Measurements from ENCODE around the gene TTPAL. TPM values are rescaled to one million over a fixed set of nuclear protein-coding genes. Genes with fewer than 3 reads are reported as not detected.

TTPAL gene
- total and polyA plus RNA-seq, 9 of the 15 experiments (the other 6 are each of a cell fraction or from before 2014, with no cell fraction given) = 1.1 to 7.0 (median 2.6) TPM

DNA sequence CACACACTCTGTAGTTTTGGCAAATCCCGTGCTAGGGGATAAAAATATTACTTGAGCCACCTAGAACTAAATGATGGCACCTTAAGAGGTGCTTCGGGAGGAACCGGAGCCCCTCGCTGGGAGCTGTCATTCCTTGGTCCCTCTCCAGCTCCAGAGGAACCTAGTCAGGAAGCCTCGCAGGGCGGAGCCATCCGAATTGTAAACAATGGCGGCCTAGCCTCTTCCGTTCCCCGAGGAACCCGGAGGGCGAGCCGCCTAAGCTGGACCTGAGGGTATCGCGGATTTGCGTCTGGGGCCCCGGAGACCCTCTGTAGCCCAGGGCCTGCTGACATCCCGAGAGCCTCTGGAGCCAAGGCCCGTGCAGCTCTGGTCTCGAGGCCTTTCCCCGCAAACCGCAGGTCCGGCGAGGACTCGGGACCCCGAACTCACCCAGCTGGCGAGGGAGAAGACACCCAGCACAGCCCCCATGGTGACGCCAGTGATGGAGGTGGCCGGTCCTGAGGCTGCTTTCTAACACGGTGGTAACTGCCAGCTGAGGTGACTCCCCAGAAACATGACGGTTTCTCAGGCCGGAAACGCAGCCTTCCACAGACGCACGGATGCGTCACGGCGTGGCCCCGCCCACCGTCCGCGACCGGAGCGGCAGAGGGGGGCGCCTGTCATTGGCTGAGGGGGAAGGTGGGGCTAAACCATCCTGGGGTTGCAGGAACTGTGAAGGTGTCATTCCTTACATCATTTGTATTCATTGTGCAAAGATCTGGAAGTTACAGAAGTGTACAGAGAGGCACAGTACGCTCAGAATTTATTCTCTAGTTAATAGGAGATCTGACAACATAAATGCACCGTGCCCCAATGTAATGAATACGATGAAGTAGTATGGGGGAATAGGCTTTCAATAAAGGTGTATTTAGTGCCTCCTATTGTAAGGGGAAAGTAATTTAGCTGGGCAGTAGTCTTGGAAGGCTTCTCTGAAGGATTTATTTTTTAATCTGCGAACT, 46.1 kb downstream of the TTPAL start, which contains the start of gene SERINC3 (continued):
- TF ChIP-seq SIRT6 (IDR thresholded peaks at IDR 0.05; ENCODE audit: low read depth, low read length) (no peak), ZNF778 (CRISPR knock-in tag; IDR thresholded peaks at IDR 0.05) (no peak), CXXC5 (CRISPR knock-in tag; IDR thresholded peaks at IDR 0.05) (peak; percentile 83), ZNF655 (CRISPR knock-in tag; IDR thresholded peaks at IDR 0.05) (no peak), ZNF764 (CRISPR knock-in tag; IDR thresholded peaks at IDR 0.05; ENCODE audit: low read depth) (0 out of 2 replicates have a peak, but pooled peaks have one; percentile 18), KAT7 (CRISPR knock-in tag; IDR thresholded peaks at IDR 0.05; ENCODE audit: borderline replicate concordance) (peak; percentile 8; the same call in 1 of the 2 replicates), NR4A1 (CRISPR knock-in tag; IDR thresholded peaks at IDR 0.05) (no peak), NR4A1 (tag; IDR thresholded peaks at IDR 0.05) (no peak), POLR2H (tag; IDR thresholded peaks at IDR 0.05; ENCODE audit: low read depth) (peak; percentile 67), OTX1 (CRISPR knock-in tag; IDR thresholded peaks at IDR 0.05) (no peak), NFIC (IDR thresholded peaks at IDR 0.05) (0 out of 2 replicates have a peak, but pooled peaks have one; percentile 30), ARID1B (IDR thresholded peaks at IDR 0.05) (no peak; the same call in 1 of the 2 replicates), NFYB (IDR thresholded peaks at IDR 0.05; ENCODE audit: extremely low read depth, insufficient read length) (peak; percentile 47), SMARCA5 (IDR thresholded peaks at IDR 0.05) (0 out of 2 replicates have a peak, but pooled peaks have one; percentile 39)
- TF ChIP-seq, protein P1, sequence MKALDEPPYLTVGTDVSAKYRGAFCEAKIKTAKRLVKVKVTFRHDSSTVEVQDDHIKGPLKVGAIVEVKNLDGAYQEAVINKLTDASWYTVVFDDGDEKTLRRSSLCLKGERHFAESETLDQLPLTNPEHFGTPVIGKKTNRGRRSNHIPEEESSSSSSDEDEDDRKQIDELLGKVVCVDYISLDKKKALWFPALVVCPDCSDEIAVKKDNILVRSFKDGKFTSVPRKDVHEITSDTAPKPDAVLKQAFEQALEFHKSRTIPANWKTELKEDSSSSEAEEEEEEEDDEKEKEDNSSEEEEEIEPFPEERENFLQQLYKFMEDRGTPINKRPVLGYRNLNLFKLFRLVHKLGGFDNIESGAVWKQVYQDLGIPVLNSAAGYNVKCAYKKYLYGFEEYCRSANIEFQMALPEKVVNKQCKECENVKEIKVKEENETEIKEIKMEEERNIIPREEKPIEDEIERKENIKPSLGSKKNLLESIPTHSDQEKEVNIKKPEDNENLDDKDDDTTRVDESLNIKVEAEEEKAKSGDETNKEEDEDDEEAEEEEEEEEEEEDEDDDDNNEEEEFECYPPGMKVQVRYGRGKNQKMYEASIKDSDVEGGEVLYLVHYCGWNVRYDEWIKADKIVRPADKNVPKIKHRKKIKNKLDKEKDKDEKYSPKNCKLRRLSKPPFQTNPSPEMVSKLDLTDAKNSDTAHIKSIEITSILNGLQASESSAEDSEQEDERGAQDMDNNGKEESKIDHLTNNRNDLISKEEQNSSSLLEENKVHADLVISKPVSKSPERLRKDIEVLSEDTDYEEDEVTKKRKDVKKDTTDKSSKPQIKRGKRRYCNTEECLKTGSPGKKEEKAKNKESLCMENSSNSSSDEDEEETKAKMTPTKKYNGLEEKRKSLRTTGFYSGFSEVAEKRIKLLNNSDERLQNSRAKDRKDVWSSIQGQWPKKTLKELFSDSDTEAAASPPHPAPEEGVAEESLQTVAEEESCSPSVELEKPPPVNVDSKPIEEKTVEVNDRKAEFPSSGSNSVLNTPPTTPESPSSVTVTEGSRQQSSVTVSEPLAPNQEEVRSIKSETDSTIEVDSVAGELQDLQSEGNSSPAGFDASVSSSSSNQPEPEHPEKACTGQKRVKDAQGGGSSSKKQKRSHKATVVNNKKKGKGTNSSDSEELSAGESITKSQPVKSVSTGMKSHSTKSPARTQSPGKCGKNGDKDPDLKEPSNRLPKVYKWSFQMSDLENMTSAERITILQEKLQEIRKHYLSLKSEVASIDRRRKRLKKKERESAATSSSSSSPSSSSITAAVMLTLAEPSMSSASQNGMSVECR (CRISPR knock-in tag; IDR thresholded peaks at IDR 0.05) = peak; percentile 80
- TF ChIP-seq, protein P2, sequence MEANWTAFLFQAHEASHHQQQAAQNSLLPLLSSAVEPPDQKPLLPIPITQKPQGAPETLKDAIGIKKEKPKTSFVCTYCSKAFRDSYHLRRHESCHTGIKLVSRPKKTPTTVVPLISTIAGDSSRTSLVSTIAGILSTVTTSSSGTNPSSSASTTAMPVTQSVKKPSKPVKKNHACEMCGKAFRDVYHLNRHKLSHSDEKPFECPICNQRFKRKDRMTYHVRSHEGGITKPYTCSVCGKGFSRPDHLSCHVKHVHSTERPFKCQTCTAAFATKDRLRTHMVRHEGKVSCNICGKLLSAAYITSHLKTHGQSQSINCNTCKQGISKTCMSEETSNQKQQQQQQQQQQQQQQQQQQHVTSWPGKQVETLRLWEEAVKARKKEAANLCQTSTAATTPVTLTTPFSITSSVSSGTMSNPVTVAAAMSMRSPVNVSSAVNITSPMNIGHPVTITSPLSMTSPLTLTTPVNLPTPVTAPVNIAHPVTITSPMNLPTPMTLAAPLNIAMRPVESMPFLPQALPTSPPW (CRISPR knock-in tag; IDR thresholded peaks at IDR 0.05) = peak; percentile 87

Measured in K562 (cell line).